ENCODE data around the gene RAPGEF4. TPM values are rescaled to one million over a fixed set of nuclear protein-coding genes. Genes with fewer than 3 reads are reported as not detected.

Gene RAPGEF4
- total and polyA plus RNA-seq, 9 of the 15 experiments (the other 6 are each of a cell fraction or from before 2014, with no cell fraction given): 0.04 to 0.33 (median 0.13) TPM; not detected in 6

GRCh38 chr2:172904236-172904635 is 168.6 kb downstream of the RAPGEF4 start:
- no peaks in the 10 kb centered on the region for H3K36me3 ChIP-seq (ENCODE audit: control insufficient read depth, insufficient read depth, low read length)
- FAIRE-seq: no peak
- H3K9me1 ChIP-seq (ENCODE audit: control insufficient read depth, insufficient read depth, low read length): no peaks in the 10 kb centered on the region
- no peaks in the 10 kb centered on the region for H4K20me1 ChIP-seq (replicated peaks; ENCODE audit: control insufficient read depth, insufficient read depth, low read length)
- peaks cover 3 to 20% of the 10 kb centered on the region in 2 experiments; a peak in 2 of 5 replicates for H3K27me3 ChIP-seq (ENCODE audit: control insufficient read depth in 2 of 2, insufficient read depth in 2 of 2, low read length in 2 of 2)
- no TSS peak for BruUV-seq (replicated peaks)
- H3K4me2 ChIP-seq (ENCODE audit: insufficient read depth, low read length): no peak overlapping the region
- H3K27ac ChIP-seq (ENCODE audit: extremely low read depth, low read depth, low read length): no peak overlapping the region
- no peak for ATAC-seq
- WGBS (ENCODE audit: insufficient coverage, low coverage, missing lambda C conversion rate): 0% methylated on average over 1 of the region's 1 CpG
- H3K9ac ChIP-seq (ENCODE audit: insufficient read depth in 1 of 2, low read depth in 2 of 2, low read length in 2 of 2): no peak overlapping the region
- no peak overlapping the region for H2AFZ ChIP-seq (ENCODE audit: low read depth, low read length)
- ChIA-PET POLR2A (no interaction called here), CTCF (ENCODE audit: low intra/inter-chr PET ratio) (no interaction called here)
- intact Hi-C loops (cut with micrococcal nuclease): no loop called here
- H3K9me3 ChIP-seq (replicated peaks; ENCODE audit: control insufficient read depth, insufficient read depth, low read depth, low read length): no peaks in the 10 kb centered on the region
- no peak for DNase-seq (ENCODE audit: extremely low read depth in 1 of 4, low spot score in 3 of 4)
- H3K79me2 ChIP-seq (ENCODE audit: control insufficient read depth, insufficient read depth, low read length): no peaks in the 10 kb centered on the region
- H3K4me1 ChIP-seq (replicated peaks in 1 of 2; ENCODE audit: control insufficient read depth in 2 of 2, insufficient read depth in 2 of 2, low read length in 2 of 2): no peaks in the 10 kb centered on the region
- in situ Hi-C loops (cut with MboI): no loop called here
- TF ChIP-seq GMEB1 (CRISPR knock-in tag; IDR thresholded peaks at IDR 0.05) (no peak), PBX2 (CRISPR knock-in tag; IDR thresholded peaks at IDR 0.05; ENCODE audit: low read depth) (no peak), PBX2 (tag; conservative IDR thresholded peaks at IDR 0.05; ENCODE audit: low read depth) (no peak), SMARCA5 (IDR thresholded peaks at IDR 0.05) (no peak), SIN3A (IDR thresholded peaks at IDR 0.05; ENCODE audit: borderline replicate concordance in 2 of 2, control insufficient read depth in 1 of 2, low read depth in 2 of 2, low read length in 2 of 2) (no peak), ZNF583 (CRISPR knock-in tag; IDR thresholded peaks at IDR 0.05) (no peak), STAT5B (CRISPR knock-in tag; IDR thresholded peaks at IDR 0.05) (no peak), GTF3C2 (IDR thresholded peaks at IDR 0.05; ENCODE audit: borderline replicate concordance, extremely low read depth, insufficient read length) (no peak), ETV5 (CRISPR knock-in tag; IDR thresholded peaks at IDR 0.05; ENCODE audit: low read depth) (no peak), RBM25 (IDR thresholded peaks at IDR 0.05; ENCODE audit: low read depth, low read length, severe bottlenecking) (no peak), ZNF140 (CRISPR knock-in tag; IDR thresholded peaks at IDR 0.05) (no peak), WHSC1 (IDR thresholded peaks at IDR 0.05; ENCODE audit: low read length) (no peak)
- no peak overlapping the region for H3K4me3 ChIP-seq

All from K562 (cell line).